Measurements from ENCODE around the gene ZFP42.

The ZFP42 gene

GRCh38 chr4:187999406-187999932 lies 3.9 kb downstream of the ZFP42 start:
- TF ChIP-seq, protein P1, sequence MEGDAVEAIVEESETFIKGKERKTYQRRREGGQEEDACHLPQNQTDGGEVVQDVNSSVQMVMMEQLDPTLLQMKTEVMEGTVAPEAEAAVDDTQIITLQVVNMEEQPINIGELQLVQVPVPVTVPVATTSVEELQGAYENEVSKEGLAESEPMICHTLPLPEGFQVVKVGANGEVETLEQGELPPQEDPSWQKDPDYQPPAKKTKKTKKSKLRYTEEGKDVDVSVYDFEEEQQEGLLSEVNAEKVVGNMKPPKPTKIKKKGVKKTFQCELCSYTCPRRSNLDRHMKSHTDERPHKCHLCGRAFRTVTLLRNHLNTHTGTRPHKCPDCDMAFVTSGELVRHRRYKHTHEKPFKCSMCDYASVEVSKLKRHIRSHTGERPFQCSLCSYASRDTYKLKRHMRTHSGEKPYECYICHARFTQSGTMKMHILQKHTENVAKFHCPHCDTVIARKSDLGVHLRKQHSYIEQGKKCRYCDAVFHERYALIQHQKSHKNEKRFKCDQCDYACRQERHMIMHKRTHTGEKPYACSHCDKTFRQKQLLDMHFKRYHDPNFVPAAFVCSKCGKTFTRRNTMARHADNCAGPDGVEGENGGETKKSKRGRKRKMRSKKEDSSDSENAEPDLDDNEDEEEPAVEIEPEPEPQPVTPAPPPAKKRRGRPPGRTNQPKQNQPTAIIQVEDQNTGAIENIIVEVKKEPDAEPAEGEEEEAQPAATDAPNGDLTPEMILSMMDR (IDR thresholded peaks at IDR 0.05; ENCODE audit: low read depth, low read length, missing control alignments): no peak
- in situ Hi-C loops (cut with HindIII; ENCODE audit: low pct_ligation_motif_present, low sequenced_read_pairs): no loop called here
- Histone ChIP-seq H3K4me3 (ENCODE audit: low read depth, low read length) (no peak overlapping the region), H3K36me3 (replicated peaks) (no peaks in the 10 kb centered on the region), H3K27me3 (replicated peaks) (no peaks in the 10 kb centered on the region), H3K27ac (no peak overlapping the region)
- no peak for DNase-seq

DNA sequence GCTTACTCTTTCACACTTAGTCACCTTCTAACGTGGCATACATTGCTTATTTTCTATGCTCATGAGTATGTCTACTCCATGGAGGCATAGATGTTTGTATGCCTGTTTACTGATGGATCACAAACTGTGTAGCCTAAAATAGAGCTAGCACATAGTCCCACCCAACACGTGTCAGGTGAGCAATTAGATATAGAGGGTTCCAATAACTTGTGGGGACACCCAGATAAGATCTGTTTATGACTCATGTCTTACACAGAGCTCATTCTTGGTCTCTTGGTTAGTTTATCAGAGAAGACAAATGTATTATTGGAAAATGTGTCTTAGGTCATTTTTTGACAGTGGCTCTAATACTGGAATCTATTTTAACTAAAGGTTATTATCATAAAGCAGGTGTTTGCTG lies 6.8 kb downstream of the ZFP42 start:
- in situ Hi-C loops (cut with HindIII; ENCODE audit: low pct_ligation_motif_present, low sequenced_read_pairs): no loop called here
- no peaks in the 10 kb centered on the region for H3K27me3 ChIP-seq (replicated peaks)
- TF ChIP-seq, protein P1 (IDR thresholded peaks at IDR 0.05; ENCODE audit: low read depth, low read length, missing control alignments): no peak
- DNase-seq: peak; percentile 5
- H3K27ac ChIP-seq: no peak overlapping the region
- H3K36me3 ChIP-seq (replicated peaks): no peaks in the 10 kb centered on the region
- H3K4me3 ChIP-seq (ENCODE audit: low read depth, low read length): no peak overlapping the region

- DNase-seq: no peak
- no peak overlapping the region for H3K27ac ChIP-seq
- no peaks in the 10 kb centered on the region for H3K36me3 ChIP-seq (replicated peaks)
Measured at GRCh38 chr4:188002751-188003150, 7.2 kb downstream of the ZFP42 start.

GRCh38 chr4:188005561-188005960 lies 10.0 kb downstream of the ZFP42 start:
- Histone ChIP-seq H3K36me3 (replicated peaks) (no peaks in the 10 kb centered on the region), H3K27me3 (replicated peaks) (no peaks in the 10 kb centered on the region), H3K27ac (no peak overlapping the region), H3K4me3 (ENCODE audit: low read depth, low read length) (no peak overlapping the region)
- no peak for DNase-seq
- TF ChIP-seq, protein P1 (IDR thresholded peaks at IDR 0.05; ENCODE audit: low read depth, low read length, missing control alignments): no peak
- in situ Hi-C loops (cut with HindIII; ENCODE audit: low pct_ligation_motif_present, low sequenced_read_pairs): no loop called here

More at GRCh38 chr4:188002751-188003150, 7.2 kb downstream of the ZFP42 start:
- TF ChIP-seq, protein P1 (IDR thresholded peaks at IDR 0.05; ENCODE audit: low read depth, low read length, missing control alignments): no peak
- in situ Hi-C loops (cut with HindIII; ENCODE audit: low pct_ligation_motif_present, low sequenced_read_pairs): no loop called here
- H3K4me3 ChIP-seq (ENCODE audit: low read depth, low read length): no peak overlapping the region
- H3K27me3 ChIP-seq (replicated peaks): no peaks in the 10 kb centered on the region

- Histone ChIP-seq H3K36me3 (replicated peaks) (no peaks in the 10 kb centered on the region), H3K27me3 (replicated peaks) (no peaks in the 10 kb centered on the region), H3K4me3 (ENCODE audit: low read depth, low read length) (no peak overlapping the region), H3K27ac (no peak overlapping the region)
- TF ChIP-seq, protein P1 (IDR thresholded peaks at IDR 0.05; ENCODE audit: low read depth, low read length, missing control alignments): no peak
- no peak for DNase-seq
- in situ Hi-C loops (cut with HindIII; ENCODE audit: low pct_ligation_motif_present, low sequenced_read_pairs): no loop called here
Measured at GRCh38 chr4:188006285-188006848, 10.8 kb downstream of the ZFP42 start.

DNA sequence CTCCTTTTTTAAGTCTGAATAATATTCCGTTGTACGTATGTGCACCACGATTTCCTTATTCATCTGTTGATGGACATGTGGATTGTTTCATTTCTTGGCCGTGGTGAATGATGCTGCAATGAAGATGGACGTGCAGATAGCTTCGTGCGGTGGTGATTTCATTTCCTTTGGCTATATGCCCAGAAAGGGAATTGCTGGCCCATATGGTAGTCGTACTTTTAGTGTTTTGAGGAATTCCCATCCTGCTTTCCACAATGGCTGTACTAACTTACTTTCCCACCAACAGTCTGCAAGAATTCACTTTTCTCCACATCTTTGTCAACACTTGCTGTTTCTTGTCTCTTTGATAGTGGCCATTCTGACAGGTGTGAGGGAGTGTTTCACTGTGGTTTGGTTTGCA lies 12.8 kb downstream of the ZFP42 start:
- no peak overlapping the region for H3K27ac ChIP-seq
- H3K4me3 ChIP-seq (ENCODE audit: low read depth, low read length): no peak overlapping the region
- no peaks in the 10 kb centered on the region for H3K36me3 ChIP-seq (replicated peaks)
- TF ChIP-seq, protein P1 (IDR thresholded peaks at IDR 0.05; ENCODE audit: low read depth, low read length, missing control alignments): no peak
- H3K27me3 ChIP-seq (replicated peaks): no peaks in the 10 kb centered on the region
- in situ Hi-C loops (cut with HindIII; ENCODE audit: low pct_ligation_motif_present, low sequenced_read_pairs): no loop called here
- peak; percentile 97 for DNase-seq

Measured in brain microvascular endothelial cell (primary cell).